Vagina (tissue), 2 donors: ENCODE results near the gene CHIC1.

Experiments
- CTCF ChIP-seq, 3 experiments: fragments of 450-650 bp in 2 of 3; fragments of 200-600 bp in 1 of 3; sonication (generic) in 1 of 3; IDR thresholded peaks; one replicate each; pipeline ENCODE4 v1.5.1; 2017 to 2019; ENCODE audit warnings: antibody characterized with exemption in 3 of 3, mild to moderate bottlenecking in 2 of 3, moderate library complexity in 2 of 3
- POLR2A ChIP-seq, 2 donors: fragments of 450-650 bp; IDR thresholded peaks; one replicate each; pipeline ENCODE4 v1.6.1; 2017; ENCODE audit warnings: antibody characterized with exemption in 2 of 2, mild to moderate bottlenecking in 2 of 2, moderate library complexity in 2 of 2
- POLR2AphosphoS5 ChIP-seq, 2 donors: sonication (generic); formaldehyde crosslinking; IDR thresholded peaks; one replicate each; pipeline ENCODE4 v1.9.0; 2017; ENCODE audit warnings: antibody characterized with exemption in 2 of 2, mild to moderate bottlenecking in 2 of 2, low read depth in 1 of 2; ENCODE audit not compliant: insufficient read depth in 1 of 2

GRCh38 chrX:73683236-73683859, 120.4 kb downstream of the CHIC1 start:
- TF ChIP-seq CTCF (IDR thresholded peaks at IDR 0.05) (no peak), POLR2A (IDR thresholded peaks at IDR 0.05) (no peak), POLR2AphosphoS5 (IDR thresholded peaks at IDR 0.05; ENCODE audit: insufficient read depth in 1 of 2, low read depth in 1 of 2) (no peak)
